ENCODE measurements around the gene PLS3. TPM values are rescaled to one million over a fixed set of nuclear protein-coding genes. Genes with fewer than 3 reads are reported as not detected.
A peak's percentile ranks its signal among the peaks of the same experiment; 100 is the strongest.

PLS3 gene
- polyA plus RNA-seq, 3 donors from 2014 or later, result 1.1 to 2.4 TPM; not detected in 1

DNA sequence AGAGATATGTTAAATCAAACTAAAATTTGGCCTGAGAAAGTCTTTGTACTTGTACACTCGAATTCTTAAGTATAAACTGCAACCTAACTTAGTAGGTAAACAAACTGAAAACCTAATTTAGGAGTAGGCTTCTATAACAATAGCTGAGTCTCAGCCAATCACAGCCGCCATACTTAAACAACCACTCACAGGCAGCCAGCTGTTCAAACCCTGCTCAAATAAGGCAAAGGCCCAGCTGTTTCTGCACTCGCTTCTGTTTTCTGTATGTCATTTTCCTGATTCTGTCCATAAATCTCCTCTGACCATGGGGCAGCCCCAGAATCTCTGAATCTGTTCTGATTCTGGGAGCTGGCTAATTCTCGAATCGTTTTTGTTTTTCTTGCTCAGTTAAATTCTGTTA lies 7.8 kb upstream of the PLS3 start:
- Mint-ChIP-seq H3K36me3 (no peaks in the 10 kb centered on the region), H3K9me3 (no peaks in the 10 kb centered on the region), H3K27ac (no peak overlapping the region), H3K4me3 (no peak overlapping the region), H3K27me3 (ENCODE audit: low read depth in 3 of 3) (peaks cover 4 to 7% (median 6%) of the 10 kb centered on the region in 3 donors), H3K4me1 (no peaks in the 10 kb centered on the region)
- no peak for DNase-seq

DNA sequence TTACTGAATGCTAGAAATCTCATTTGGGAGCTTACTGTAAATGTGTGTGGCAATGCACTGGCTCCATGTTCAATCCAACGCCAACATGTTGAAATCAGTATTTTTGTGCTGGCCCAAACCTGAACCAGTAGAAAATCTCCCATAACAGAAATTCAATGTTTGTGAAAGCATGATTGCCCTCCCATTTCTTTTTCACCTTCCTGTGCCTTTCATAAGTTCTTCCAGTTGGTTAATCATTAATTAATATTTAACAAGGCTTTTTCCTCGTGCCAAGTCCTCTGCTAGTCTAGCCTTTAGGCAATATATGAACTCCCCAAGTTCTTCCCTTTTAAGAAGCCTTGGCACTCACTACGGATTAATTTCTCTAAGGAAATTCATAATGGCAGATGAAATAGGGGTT lies 1.3 kb upstream of the PLS3 start:
- no peaks in the 10 kb centered on the region for H3K36me3 Mint-ChIP-seq
- H3K27ac Mint-ChIP-seq, result no peak overlapping the region
- DNase-seq, result no peak
- H3K9me3 Mint-ChIP-seq, result no peaks in the 10 kb centered on the region
- peaks cover 7 to 42% (median 21%) of the 10 kb centered on the region in 3 donors for H3K27me3 Mint-ChIP-seq (ENCODE audit: low read depth in 3 of 3)
- peaks cover 0 to 7% of the 10 kb centered on the region in 2 donors for H3K4me1 Mint-ChIP-seq
- H3K4me3 Mint-ChIP-seq, result no peak overlapping the region

DNA sequence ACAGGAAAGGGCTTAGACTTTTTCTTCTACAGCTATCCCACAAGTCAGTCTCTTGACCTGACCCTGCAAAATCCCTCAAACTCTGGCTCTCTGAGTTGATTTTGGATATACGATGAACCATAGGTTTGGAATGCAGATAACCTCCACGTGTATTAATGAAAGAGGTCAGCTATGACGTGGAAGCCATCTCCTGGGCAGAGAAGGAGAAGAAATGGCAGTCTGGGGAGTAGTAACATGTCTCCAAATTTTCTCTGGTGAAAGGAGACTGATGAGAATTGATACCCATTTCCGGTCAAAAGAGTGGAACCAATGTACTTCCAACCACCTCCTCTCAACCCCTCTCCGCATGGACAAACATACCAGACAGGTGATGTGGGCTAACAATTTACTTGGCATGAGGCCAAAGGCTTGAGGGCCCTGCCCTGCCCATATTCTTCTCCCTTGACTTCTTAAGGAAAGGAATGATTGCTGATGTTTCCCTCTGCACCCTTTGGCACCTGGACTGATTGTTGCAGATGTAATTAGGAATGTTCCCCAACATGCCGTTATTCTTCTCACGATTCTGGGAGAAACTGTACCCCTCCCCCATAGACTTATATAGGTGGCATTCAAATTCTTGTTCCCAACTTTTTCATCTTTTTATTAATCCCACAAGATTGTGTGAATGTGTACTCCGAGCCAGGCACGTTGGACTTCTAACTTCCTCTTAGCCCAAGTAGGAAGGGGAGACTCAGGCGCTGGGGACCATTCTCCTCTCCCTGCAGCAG lies 580 bp upstream of the PLS3 start:
- no peaks in the 10 kb centered on the region for H3K36me3 Mint-ChIP-seq
- no peak for DNase-seq
- peak overlapping the region in 3 of 5 donors; percentile 36 to 76 (median 73) for H3K4me3 Mint-ChIP-seq
- no peak overlapping the region for H3K27ac Mint-ChIP-seq
- no peaks in the 10 kb centered on the region for H3K9me3 Mint-ChIP-seq
- peaks cover 0 to 7% of the 10 kb centered on the region in 2 donors for H3K4me1 Mint-ChIP-seq
- H3K27me3 Mint-ChIP-seq (ENCODE audit: low read depth in 3 of 3), result peaks cover 8 to 43% (median 23%) of the 10 kb centered on the region in 3 donors

DNA sequence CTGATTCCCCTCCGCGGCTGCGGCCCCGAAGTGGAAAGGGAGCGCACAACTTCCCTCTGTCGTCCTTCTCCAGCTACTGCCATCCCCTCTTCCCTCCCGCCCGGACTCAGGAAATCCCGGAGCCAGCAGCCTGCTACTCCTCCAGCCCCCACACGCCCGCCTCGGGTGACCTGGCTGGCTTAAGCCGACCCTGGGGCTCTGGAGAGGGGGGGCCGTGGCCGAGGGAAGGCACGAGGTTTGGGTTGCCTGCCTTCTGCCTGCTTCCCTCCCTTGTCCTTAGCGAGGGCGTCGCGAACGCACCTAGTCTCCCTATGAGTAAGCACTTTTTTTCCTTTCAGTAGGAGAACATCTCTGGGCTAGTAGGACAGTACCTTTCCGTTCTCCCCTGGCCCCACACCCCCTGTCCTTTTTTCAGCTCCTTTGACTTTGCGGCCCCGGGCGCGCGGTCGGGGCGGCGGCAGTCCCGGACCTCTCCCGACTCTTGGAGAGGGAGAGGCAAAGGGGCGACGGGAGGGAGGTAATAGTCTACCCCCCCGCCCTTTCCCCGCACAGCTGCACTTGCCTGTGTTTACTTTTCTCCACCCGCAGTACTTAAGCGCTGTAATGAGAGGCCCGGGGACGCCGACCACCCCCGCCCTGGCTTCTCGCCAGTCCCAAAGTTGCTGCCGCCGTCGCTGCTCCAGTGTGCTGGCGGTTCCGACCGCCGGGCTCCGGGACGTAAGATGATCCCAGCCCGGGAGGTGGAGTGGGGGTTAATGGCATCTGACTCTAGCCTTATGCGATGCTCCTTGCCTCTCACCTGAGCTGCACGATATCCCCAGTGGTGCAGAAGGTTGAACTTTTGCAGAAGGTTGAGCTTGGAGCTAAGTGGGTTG lies 868 bp downstream of the PLS3 start:
- H3K4me1 Mint-ChIP-seq, result peaks cover 0 to 7% of the 10 kb centered on the region in 2 donors
- no peak overlapping the region for H3K27ac Mint-ChIP-seq
- H3K9me3 Mint-ChIP-seq, result no peaks in the 10 kb centered on the region
- peaks cover 8 to 43% (median 19%) of the 10 kb centered on the region in 3 donors for H3K27me3 Mint-ChIP-seq (ENCODE audit: low read depth in 3 of 3)
- peak overlapping the region; percentile 41 to 76 (median 70) for H3K4me3 Mint-ChIP-seq
- no peaks in the 10 kb centered on the region for H3K36me3 Mint-ChIP-seq
- DNase-seq, result no peak

DNA sequence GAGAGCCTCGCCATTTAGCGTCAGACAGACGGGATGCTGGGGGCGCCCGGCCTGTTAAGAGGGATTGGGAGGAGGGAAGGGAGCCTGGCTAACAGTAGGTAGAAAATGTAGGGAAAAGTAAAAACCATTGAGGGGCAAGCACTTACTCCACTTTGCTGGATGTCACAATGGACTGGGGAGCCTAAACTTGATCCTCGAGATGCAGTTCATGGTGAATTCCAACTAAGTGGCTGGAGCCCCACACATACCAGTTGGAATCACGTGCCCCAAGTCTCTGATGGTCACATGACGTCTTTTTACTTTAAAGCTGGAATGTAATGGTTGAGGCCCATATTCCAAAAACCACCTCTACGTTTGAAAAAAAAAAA lies 1.5 kb downstream of the PLS3 start:
- Mint-ChIP-seq H3K27ac (no peak overlapping the region), H3K4me1 (peaks cover 0 to 7% of the 10 kb centered on the region in 2 donors), H3K4me3 (peak overlapping the region in 2 of 5 donors; percentile 30 to 33), H3K27me3 (ENCODE audit: low read depth in 3 of 3) (peaks cover 10 to 43% (median 19%) of the 10 kb centered on the region in 3 donors), H3K36me3 (no peaks in the 10 kb centered on the region), H3K9me3 (no peaks in the 10 kb centered on the region)
- no peak for DNase-seq

DNA sequence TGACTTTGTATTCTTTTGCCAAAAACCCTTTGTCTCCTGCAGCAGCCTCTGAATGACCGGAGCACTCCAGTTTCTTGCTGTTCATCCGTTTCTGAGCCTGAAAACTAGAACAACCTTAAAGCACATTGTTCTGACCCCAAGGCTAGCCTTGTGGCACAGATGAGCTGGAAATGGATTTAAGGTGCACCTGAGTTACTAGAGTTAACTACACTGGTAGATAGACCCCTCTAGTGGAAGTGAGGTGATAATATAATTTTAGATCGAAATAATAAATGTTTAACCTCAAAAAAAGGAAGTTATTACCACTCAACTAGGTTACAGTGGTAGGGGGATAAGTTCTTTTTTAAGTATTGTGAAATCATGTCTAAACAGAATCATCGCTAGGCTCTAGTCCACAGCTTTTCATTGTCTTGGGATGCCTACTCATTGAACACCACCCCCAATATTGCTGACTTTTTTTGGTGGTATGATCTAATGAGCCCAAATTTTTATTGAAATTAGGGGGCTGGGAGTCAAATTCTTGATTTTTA lies 2.7 kb downstream of the PLS3 start:
- H3K36me3 Mint-ChIP-seq, result no peaks in the 10 kb centered on the region
- H3K4me1 Mint-ChIP-seq, result peaks cover 0 to 7% of the 10 kb centered on the region in 2 donors
- peaks cover 8 to 35% (median 19%) of the 10 kb centered on the region in 3 donors for H3K27me3 Mint-ChIP-seq (ENCODE audit: low read depth in 3 of 3)
- H3K9me3 Mint-ChIP-seq, result no peaks in the 10 kb centered on the region
- H3K27ac Mint-ChIP-seq, result no peak overlapping the region
- DNase-seq, result no peak
- H3K4me3 Mint-ChIP-seq, result no peak overlapping the region

DNA sequence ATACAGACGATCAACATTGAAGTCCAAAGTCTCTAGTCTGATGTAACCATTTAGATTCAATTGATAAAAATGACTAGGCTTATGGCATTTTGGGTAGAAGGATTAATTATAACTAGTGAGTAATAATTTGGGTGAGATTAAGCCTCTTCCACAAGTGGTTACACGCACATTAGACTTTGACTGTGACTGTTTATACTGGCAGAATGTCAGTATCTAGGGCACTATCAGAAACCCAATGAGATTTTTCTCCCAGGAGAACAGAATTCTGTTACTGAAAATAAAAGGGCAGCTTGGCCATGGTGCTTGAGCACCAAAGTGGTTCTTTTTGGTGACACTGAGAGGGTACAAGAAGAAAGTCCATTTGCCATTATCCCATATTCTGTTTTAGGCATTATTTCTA lies 3.3 kb downstream of the PLS3 start:
- H3K27ac Mint-ChIP-seq, result no peak overlapping the region
- no peak for DNase-seq
- no peaks in the 10 kb centered on the region for H3K36me3 Mint-ChIP-seq
- peaks cover 8 to 32% (median 19%) of the 10 kb centered on the region in 3 donors for H3K27me3 Mint-ChIP-seq (ENCODE audit: low read depth in 3 of 3)
- no peaks in the 10 kb centered on the region for H3K9me3 Mint-ChIP-seq
- no peak overlapping the region for H3K4me3 Mint-ChIP-seq
- H3K4me1 Mint-ChIP-seq, result peaks cover 0 to 7% of the 10 kb centered on the region in 2 donors

DNA sequence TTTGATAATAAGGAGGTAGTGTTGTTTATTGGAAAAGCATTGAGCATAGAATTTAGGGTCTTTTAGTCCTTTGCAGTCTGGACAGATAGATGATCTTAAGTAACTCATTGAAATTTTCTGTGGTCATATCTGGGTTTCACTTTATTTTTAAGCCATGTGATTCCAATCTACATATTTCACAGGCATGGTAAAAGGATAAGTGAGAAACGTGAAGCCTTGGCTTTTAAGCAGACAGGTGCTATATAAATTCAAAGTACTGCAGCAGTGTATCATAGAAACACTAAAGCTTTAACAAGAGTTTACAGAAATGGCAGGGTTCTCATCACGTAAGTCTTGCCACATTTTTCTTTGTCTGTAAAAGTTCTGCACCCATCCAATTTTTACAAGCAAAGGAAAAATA lies 4.9 kb downstream of the PLS3 start:
- Mint-ChIP-seq H3K4me1 (peaks cover 0 to 5% of the 10 kb centered on the region in 2 donors), H3K9me3 (no peaks in the 10 kb centered on the region), H3K27me3 (ENCODE audit: low read depth in 3 of 3) (peaks cover 8 to 23% (median 21%) of the 10 kb centered on the region in 3 donors), H3K4me3 (no peak overlapping the region), H3K27ac (no peak overlapping the region), H3K36me3 (no peaks in the 10 kb centered on the region)
- DNase-seq, result no peak

DNA sequence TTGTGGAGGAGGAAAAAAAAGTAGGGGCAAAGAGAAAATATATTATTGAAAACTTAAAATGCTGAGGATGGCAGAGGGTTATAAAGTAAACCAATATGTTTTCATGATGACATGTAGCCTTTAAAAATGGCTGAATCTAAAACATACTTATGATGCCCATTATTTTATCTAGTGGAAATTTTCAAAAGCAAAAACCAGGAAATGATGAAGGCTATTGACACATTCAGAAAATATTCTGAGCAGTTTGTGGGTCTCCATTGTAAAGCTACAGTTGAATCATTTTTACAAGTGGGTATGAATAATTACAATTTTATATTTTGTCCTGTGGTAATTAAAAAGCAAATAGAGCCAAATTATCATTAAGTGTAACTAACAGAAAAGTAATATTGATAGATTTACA lies 10.7 kb downstream of the PLS3 start:
- no peak for DNase-seq
- no peak overlapping the region for H3K4me3 Mint-ChIP-seq
- peaks cover 2 to 5% (median 4%) of the 10 kb centered on the region in 3 donors for H3K27me3 Mint-ChIP-seq (ENCODE audit: low read depth in 3 of 3)
- H3K4me1 Mint-ChIP-seq, result no peaks in the 10 kb centered on the region
- no peak overlapping the region for H3K27ac Mint-ChIP-seq
- no peaks in the 10 kb centered on the region for H3K9me3 Mint-ChIP-seq
- no peaks in the 10 kb centered on the region for H3K36me3 Mint-ChIP-seq

DNA sequence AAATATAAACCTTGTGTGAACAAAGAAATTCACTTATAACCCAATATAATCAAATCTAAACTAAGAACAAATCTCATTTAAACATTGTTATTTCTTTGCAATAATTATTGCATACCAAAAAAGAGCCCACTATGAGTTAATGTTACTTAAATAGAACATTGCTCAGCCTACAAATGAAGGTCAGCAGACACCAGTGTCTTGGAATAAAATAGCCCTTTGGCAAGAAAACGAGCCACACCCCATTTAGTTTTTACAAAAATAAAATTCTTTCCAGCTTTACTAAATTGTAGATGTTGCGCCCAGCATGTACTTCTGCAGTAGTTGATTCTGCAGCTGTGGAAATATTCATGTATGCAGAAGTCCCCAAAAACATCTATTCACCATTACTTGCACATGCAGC lies 12.2 kb downstream of the PLS3 start:
- H3K4me1 Mint-ChIP-seq, result no peaks in the 10 kb centered on the region
- H3K27ac Mint-ChIP-seq, result no peak overlapping the region
- no peak overlapping the region for H3K4me3 Mint-ChIP-seq
- DNase-seq, result no peak
- H3K36me3 Mint-ChIP-seq, result no peaks in the 10 kb centered on the region
- peaks cover 0 to 5% (median 4%) of the 10 kb centered on the region in 3 donors for H3K27me3 Mint-ChIP-seq (ENCODE audit: low read depth in 3 of 3)
- peaks cover 0 to 1% (median 0%) of the 10 kb centered on the region in 6 donors for H3K9me3 Mint-ChIP-seq

DNA sequence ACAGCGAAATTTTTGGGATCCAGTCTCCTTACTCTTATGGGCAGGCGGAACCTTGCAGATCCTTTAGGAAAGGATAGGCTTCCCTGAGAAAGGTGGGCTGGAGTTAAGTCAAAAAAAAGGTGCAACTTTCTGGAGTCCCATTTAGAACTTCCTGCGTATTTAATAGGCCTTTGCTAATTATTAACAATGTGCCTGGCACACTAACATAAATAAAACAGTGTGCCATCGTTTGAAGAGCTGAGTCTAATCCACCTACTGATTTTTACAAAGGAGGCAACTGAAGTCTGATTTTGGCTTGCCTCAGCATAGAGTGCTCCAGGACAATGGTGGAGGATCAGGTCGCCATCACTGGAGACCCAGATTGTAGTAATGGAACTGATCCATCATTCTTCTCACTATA lies 15.7 kb downstream of the PLS3 start:
- no peak overlapping the region for H3K27ac Mint-ChIP-seq
- H3K4me1 Mint-ChIP-seq, result no peaks in the 10 kb centered on the region
- no peak overlapping the region for H3K4me3 Mint-ChIP-seq

DNA sequence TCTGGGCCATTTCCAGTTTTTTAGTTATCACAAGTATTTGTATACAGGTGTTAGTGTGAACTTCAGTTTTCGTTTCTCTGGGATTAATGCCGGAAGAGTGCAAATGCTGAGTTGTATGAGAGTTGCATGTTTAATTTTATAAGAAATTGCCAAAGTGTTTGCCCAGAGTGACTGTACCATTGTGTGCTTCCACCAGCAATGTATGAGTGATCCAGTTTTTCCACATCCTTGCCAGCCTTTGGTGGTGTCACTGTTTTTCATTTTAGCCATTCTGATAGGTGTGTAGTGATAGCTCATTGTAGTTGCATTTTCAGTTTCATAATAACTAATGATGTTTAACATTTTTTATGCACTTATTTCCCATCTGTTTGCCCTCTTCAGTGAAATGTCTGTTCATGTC lies 18.4 kb downstream of the PLS3 start:
- Mint-ChIP-seq H3K27me3 (ENCODE audit: low read depth in 3 of 3) (peaks cover 3 to 15% (median 5%) of the 10 kb centered on the region in 3 donors), H3K36me3 (no peaks in the 10 kb centered on the region), H3K4me1 (no peaks in the 10 kb centered on the region), H3K4me3 (no peak overlapping the region), H3K27ac (no peak overlapping the region), H3K9me3 (peaks cover 0 to 1% (median 0%) of the 10 kb centered on the region in 6 donors)
- no peak for DNase-seq

More for the DNA sequence above, 15.7 kb downstream of the PLS3 start:
- Mint-ChIP-seq H3K27me3 (ENCODE audit: low read depth in 3 of 3) (peaks cover 3 to 12% (median 5%) of the 10 kb centered on the region in 3 donors), H3K9me3 (peaks cover 0 to 1% (median 0%) of the 10 kb centered on the region in 6 donors), H3K36me3 (no peaks in the 10 kb centered on the region)
- no peak for DNase-seq

DNA sequence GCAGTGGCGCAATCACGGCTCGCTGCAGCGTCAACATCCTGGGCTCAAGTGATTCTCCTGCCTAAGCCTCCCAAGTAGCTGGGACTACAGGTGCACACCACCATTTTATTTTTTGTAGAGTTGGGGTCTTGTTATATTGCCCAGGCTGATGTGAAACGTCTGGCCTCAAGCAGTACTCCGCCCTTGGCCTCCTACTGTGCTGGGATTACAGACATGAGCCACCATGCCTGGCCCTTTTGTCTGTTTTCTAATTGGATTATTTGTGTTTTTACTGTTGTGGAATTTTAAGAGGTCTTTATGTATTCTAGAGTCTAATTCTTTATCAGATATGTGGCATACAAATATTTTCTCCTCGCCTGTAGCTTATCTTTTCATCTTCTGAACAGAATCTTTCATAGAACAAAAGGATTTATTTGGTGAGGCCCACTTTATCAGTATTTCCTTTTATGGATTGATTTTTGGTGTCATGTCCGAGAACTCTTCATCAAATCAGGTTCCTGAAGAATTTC lies 18.9 kb downstream of the PLS3 start:
- peaks cover 3 to 14% (median 5%) of the 10 kb centered on the region in 3 donors for H3K27me3 Mint-ChIP-seq (ENCODE audit: low read depth in 3 of 3)
- no peak for DNase-seq
- no peaks in the 10 kb centered on the region for H3K4me1 Mint-ChIP-seq
- no peak overlapping the region for H3K4me3 Mint-ChIP-seq
- no peaks in the 10 kb centered on the region for H3K36me3 Mint-ChIP-seq
- peaks cover 0 to 1% (median 0%) of the 10 kb centered on the region in 6 donors for H3K9me3 Mint-ChIP-seq
- H3K27ac Mint-ChIP-seq, result no peak overlapping the region

All from immature natural killer cell (primary cell).